ENCODE measurements around the gene SUCLG2.

Gene SUCLG2

GRCh38 chr3:67493808-67494207 is 160.6 kb downstream of the SUCLG2 start:
- Histone ChIP-seq H3K4me3 (ENCODE audit: low read depth in 1 of 2, low read length in 1 of 2) (no peak overlapping the region), H3K4me1 (ENCODE audit: control insufficient read depth in 1 of 2, insufficient read depth in 1 of 2, low read depth in 1 of 2, low read length in 1 of 2) (no peaks in the 10 kb centered on the region), H3K27ac (no peak overlapping the region), H3K9me3 (no peaks in the 10 kb centered on the region), H3K36me3 (no peaks in the 10 kb centered on the region), H3K27me3 (no peaks in the 10 kb centered on the region)
- TF ChIP-seq CTCF (IDR thresholded peaks at IDR 0.05): no peak

GRCh38 chr3:67490658-67491057 is 163.8 kb downstream of the SUCLG2 start:
- no peaks in the 10 kb centered on the region for H3K27me3 ChIP-seq
- no peaks in the 10 kb centered on the region for H3K9me3 ChIP-seq
- no peaks in the 10 kb centered on the region for H3K4me1 ChIP-seq (ENCODE audit: control insufficient read depth in 1 of 2, insufficient read depth in 1 of 2, low read depth in 1 of 2, low read length in 1 of 2)
- H3K27ac ChIP-seq: no peak overlapping the region
- H3K36me3 ChIP-seq: no peaks in the 10 kb centered on the region
- H3K4me3 ChIP-seq (ENCODE audit: low read depth in 1 of 2, low read length in 1 of 2): no peak overlapping the region
- TF ChIP-seq CTCF (IDR thresholded peaks at IDR 0.05): no peak

GRCh38 chr3:67489816-67490215 is 164.6 kb downstream of the SUCLG2 start:
- Histone ChIP-seq H3K4me1 (ENCODE audit: control insufficient read depth in 1 of 2, insufficient read depth in 1 of 2, low read depth in 1 of 2, low read length in 1 of 2) (no peaks in the 10 kb centered on the region), H3K9me3 (no peaks in the 10 kb centered on the region), H3K27me3 (no peaks in the 10 kb centered on the region), H3K27ac (no peak overlapping the region), H3K36me3 (no peaks in the 10 kb centered on the region), H3K4me3 (ENCODE audit: low read depth in 1 of 2, low read length in 1 of 2) (no peak overlapping the region)
- TF ChIP-seq CTCF (IDR thresholded peaks at IDR 0.05): no peak

GRCh38 chr3:67487564-67488114 is 166.8 kb downstream of the SUCLG2 start:
- no peaks in the 10 kb centered on the region for H3K9me3 ChIP-seq
- no peak for TF ChIP-seq CTCF (IDR thresholded peaks at IDR 0.05)
- no peak overlapping the region for H3K4me3 ChIP-seq (ENCODE audit: low read depth in 1 of 2, low read length in 1 of 2)
- no peaks in the 10 kb centered on the region for H3K4me1 ChIP-seq (ENCODE audit: control insufficient read depth in 1 of 2, insufficient read depth in 1 of 2, low read depth in 1 of 2, low read length in 1 of 2)
- H3K27me3 ChIP-seq: no peaks in the 10 kb centered on the region
- no peaks in the 10 kb centered on the region for H3K36me3 ChIP-seq
- H3K27ac ChIP-seq: no peak overlapping the region

- Histone ChIP-seq H3K27ac (no peak overlapping the region), H3K4me3 (ENCODE audit: low read depth in 1 of 2, low read length in 1 of 2) (no peak overlapping the region), H3K4me1 (ENCODE audit: control insufficient read depth in 1 of 2, insufficient read depth in 1 of 2, low read depth in 1 of 2, low read length in 1 of 2) (no peaks in the 10 kb centered on the region), H3K27me3 (no peaks in the 10 kb centered on the region), H3K36me3 (no peaks in the 10 kb centered on the region), H3K9me3 (no peaks in the 10 kb centered on the region)
- no peak for TF ChIP-seq CTCF (IDR thresholded peaks at IDR 0.05)
Measured at GRCh38 chr3:67486883-67487282, 167.5 kb downstream of the SUCLG2 start.

GRCh38 chr3:67484085-67484484 is 170.3 kb downstream of the SUCLG2 start:
- Histone ChIP-seq H3K27ac (no peak overlapping the region), H3K4me1 (ENCODE audit: control insufficient read depth in 1 of 2, insufficient read depth in 1 of 2, low read depth in 1 of 2, low read length in 1 of 2) (no peaks in the 10 kb centered on the region), H3K36me3 (no peaks in the 10 kb centered on the region), H3K4me3 (ENCODE audit: low read depth in 1 of 2, low read length in 1 of 2) (no peak overlapping the region), H3K9me3 (no peaks in the 10 kb centered on the region), H3K27me3 (no peaks in the 10 kb centered on the region)
- TF ChIP-seq CTCF (IDR thresholded peaks at IDR 0.05): no peak

Data from neutrophil (primary cell).